Measurements from ENCODE around the gene UBXN2A.
A peak's percentile ranks its signal among the peaks of the same experiment; 100 is the strongest.

Gene UBXN2A

GRCh38 chr2:23939987-23940717 is at the start of gene UBXN2A:
Gene UBXN2A, plus strand, starts transcription at chr2:23940463. Its CDS starts 17,852 bp downstream, at chr2:23958315.
- DNase-seq (ENCODE audit: low read depth in 2 of 2, low spot score in 1 of 2): peak; percentile 26 to 52

GRCh38 chr2:23900133-23900532 is 40.1 kb upstream of the UBXN2A start:
- DNase-seq (ENCODE audit: low read depth in 2 of 2, low spot score in 1 of 2): no peak

- no peak for DNase-seq (ENCODE audit: low read depth in 2 of 2, low spot score in 1 of 2)
These were observed 39.5 kb upstream of the UBXN2A start for GRCh38 chr2:23900541-23901322.

- no peak for DNase-seq (ENCODE audit: low read depth in 2 of 2, low spot score in 1 of 2)
These were observed 38.1 kb upstream of the UBXN2A start for GRCh38 chr2:23901966-23902846.

GRCh38 chr2:23903034-23903433 is 37.2 kb upstream of the UBXN2A start:
- no peak for DNase-seq (ENCODE audit: low read depth in 2 of 2, low spot score in 1 of 2)

GRCh38 chr2:23904215-23904614 is 36.0 kb upstream of the UBXN2A start:
- DNase-seq (ENCODE audit: low read depth in 2 of 2, low spot score in 1 of 2): no peak

GRCh38 chr2:23904692-23905091 is 35.6 kb upstream of the UBXN2A start:
- DNase-seq (ENCODE audit: low read depth in 2 of 2, low spot score in 1 of 2): no peak

GRCh38 chr2:23905155-23905554 is 35.1 kb upstream of the UBXN2A start:
- DNase-seq (ENCODE audit: low read depth in 2 of 2, low spot score in 1 of 2): no peak

GRCh38 chr2:23912054-23912453 is 28.2 kb upstream of the UBXN2A start:
- DNase-seq (ENCODE audit: low read depth in 2 of 2, low spot score in 1 of 2): no peak

GRCh38 chr2:23915327-23915726 is 24.9 kb upstream of the UBXN2A start:
- no peak for DNase-seq (ENCODE audit: low read depth in 2 of 2, low spot score in 1 of 2)

- DNase-seq (ENCODE audit: low read depth in 2 of 2, low spot score in 1 of 2): no peak
These were observed 23.4 kb upstream of the UBXN2A start for GRCh38 chr2:23916727-23917405.

- no peak for DNase-seq (ENCODE audit: low read depth in 2 of 2, low spot score in 1 of 2)
These were observed 21.3 kb upstream of the UBXN2A start for GRCh38 chr2:23918837-23919489.

- no peak for DNase-seq (ENCODE audit: low read depth in 2 of 2, low spot score in 1 of 2)
These were observed 15.5 kb upstream of the UBXN2A start for GRCh38 chr2:23924589-23925359.

- peak in 1 of 2 donors; percentile 23 for DNase-seq (ENCODE audit: low read depth in 2 of 2, low spot score in 1 of 2)
These were observed 14.5 kb upstream of the UBXN2A start for GRCh38 chr2:23925702-23926289.

GRCh38 chr2:23926290-23926749 is 13.9 kb upstream of the UBXN2A start:
- DNase-seq (ENCODE audit: low read depth in 2 of 2, low spot score in 1 of 2): no peak

- DNase-seq (ENCODE audit: low read depth in 2 of 2, low spot score in 1 of 2): peak; percentile 78 to 83
These were observed 13.3 kb upstream of the UBXN2A start, which contains the start of gene ATAD2B for GRCh38 chr2:23926750-23927571. Gene ATAD2B, minus strand, starts transcription at chr2:23927123. Its CDS starts 353 bp downstream, at chr2:23926770.

- DNase-seq (ENCODE audit: low read depth in 2 of 2, low spot score in 1 of 2): no peak
These were observed 6.0 kb upstream of the UBXN2A start for GRCh38 chr2:23934259-23934658.

Data from stimulated activated CD8-positive, alpha-beta memory T cell treated with anti-CD3 and anti-CD28 coated beads, Interleukin-4, amount 100 ng/mL, for 1 hour (primary cell).